Esophagus squamous epithelium (tissue), 4 donors: Measurements from ENCODE around the gene TRIM59.

ENCODE experiments used
- POLR2A ChIP-seq, 4 donors: fragments of 450-650 bp; IDR thresholded peaks; one replicate each; pipeline ENCODE4 v1.6.1; 2017; ENCODE audit warnings: antibody characterized with exemption in 4 of 4, mild to moderate bottlenecking in 4 of 4, moderate library complexity in 3 of 4
- TF ChIP-seq, protein P1 (sequence below), 6 experiments: fragments of 450-650 bp in 4 of 6; fragments of 200-600 bp in 2 of 6; sonication (generic) in 2 of 6; IDR thresholded peaks; one replicate each; pipeline ENCODE4 v1.5.1; 2016 to 2019; ENCODE audit warnings: antibody characterized with exemption in 6 of 6, mild to moderate bottlenecking in 4 of 6, moderate library complexity in 4 of 6

DNA sequence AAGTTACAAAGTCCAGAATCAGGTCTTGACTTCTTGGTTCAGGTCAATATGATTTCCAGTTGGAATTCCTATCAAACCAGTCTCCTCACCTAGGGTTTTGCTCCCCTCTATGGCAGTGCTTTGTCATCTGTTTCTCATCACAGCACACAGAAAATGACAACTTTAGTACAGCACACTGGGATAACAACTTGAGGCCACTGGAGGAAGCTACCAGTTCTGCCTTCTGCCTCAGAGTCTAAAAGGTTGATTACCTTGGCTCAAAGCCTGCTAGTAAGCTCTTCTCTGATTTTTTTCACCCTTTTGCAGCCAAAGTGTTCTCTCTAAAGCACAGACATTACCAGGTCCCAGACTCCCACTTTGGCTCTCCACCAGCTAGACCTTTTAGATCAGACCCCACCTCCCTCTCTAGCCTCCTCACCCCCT lies 24.8 kb upstream of the TRIM59 start:
- TF ChIP-seq, protein P1, sequence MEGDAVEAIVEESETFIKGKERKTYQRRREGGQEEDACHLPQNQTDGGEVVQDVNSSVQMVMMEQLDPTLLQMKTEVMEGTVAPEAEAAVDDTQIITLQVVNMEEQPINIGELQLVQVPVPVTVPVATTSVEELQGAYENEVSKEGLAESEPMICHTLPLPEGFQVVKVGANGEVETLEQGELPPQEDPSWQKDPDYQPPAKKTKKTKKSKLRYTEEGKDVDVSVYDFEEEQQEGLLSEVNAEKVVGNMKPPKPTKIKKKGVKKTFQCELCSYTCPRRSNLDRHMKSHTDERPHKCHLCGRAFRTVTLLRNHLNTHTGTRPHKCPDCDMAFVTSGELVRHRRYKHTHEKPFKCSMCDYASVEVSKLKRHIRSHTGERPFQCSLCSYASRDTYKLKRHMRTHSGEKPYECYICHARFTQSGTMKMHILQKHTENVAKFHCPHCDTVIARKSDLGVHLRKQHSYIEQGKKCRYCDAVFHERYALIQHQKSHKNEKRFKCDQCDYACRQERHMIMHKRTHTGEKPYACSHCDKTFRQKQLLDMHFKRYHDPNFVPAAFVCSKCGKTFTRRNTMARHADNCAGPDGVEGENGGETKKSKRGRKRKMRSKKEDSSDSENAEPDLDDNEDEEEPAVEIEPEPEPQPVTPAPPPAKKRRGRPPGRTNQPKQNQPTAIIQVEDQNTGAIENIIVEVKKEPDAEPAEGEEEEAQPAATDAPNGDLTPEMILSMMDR (IDR thresholded peaks at IDR 0.05), result no peak
- TF ChIP-seq POLR2A (IDR thresholded peaks at IDR 0.05), result no peak
